GM19397 (cell line): ENCODE data around the gene SNTG2.
"Not testable (repeated sequence)": the region's sequence is repeated elsewhere in the genome, so short reads cannot be mapped to it uniquely, and the experiment has no call there.

Source experiments
- ATAC-seq: cut with Tn5 transposase; IDR thresholded peaks from one replicate; pipeline ENCODE4 v1.9.1; 2021; ENCODE audit warnings: mild to moderate bottlenecking, moderate library complexity; ENCODE audit not compliant: unreplicated experiment

SNTG2 gene

DNA sequence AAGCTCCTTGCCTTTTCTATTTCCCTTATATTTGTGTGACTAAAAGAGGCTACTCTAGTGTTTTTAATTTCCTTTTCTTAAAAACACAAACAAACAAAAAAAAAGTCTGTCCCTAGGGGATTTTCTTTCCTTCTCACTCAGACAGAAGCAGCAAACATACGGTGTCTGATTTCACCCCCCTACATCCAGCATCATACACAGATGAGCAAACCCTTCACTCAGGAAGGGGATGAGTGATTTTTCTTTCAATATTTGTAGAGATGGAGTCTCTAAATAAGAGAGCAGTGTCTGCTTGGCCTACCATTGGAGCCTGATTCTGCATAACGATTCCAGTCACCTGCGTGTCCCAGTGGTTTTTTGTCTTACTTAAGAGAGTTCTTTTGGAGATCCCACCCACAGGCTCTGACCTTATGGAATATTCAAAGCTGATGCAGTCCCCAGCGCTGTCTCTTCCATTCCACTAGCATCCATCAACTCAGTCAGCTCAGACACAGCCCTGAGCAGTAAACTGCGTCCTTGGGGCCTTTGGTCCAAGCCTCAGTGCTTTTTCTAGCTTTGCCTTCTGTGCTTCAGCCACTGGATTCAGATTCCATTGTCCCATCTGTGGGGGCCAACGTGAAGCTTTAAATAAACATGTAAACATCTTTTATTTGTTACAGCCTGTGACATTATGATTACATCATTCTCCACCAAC is 410.1 kb downstream of the SNTG2 start:
- ATAC-seq: no peak

- ATAC-seq: no peak
These were observed 412.7 kb downstream of the SNTG2 start for GRCh38 chr2:1363367-1363766.

DNA sequence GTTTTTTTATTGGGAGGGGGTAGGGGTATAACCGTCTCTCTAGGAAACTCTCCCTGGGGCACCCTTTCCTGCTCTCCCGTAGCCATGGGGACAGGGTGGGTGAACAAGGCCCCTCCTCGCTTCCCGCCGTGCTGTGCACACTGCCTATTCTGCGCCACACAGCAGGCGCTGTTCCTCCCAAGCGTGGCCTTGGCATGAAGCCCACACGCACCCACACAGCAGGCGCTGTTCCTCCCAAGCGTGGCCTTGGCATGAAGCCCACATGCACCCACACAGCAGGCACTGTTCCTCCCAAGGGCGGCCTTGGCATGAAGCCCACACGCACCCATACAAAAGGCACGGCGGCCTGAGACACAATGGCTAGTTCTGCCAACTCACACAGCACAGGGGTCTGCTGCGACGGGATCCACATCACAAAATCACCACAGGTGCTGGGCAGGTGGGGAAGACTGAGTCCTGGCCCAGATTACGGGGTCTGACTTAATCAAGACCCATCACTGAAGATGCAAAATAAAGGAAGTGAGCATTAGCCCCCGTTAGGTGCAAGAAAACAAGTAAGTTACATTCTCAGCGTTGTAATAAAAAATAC is 416.0 kb downstream of the SNTG2 start:
- no peak for ATAC-seq

- ATAC-seq: no peak
These were observed 417.0 kb downstream of the SNTG2 start for GRCh38 chr2:1367601-1368000.

- ATAC-seq: no peak
These were observed 419.3 kb downstream of the SNTG2 start for GRCh38 chr2:1369905-1370304.

- no peak for ATAC-seq
These were observed 419.8 kb downstream of the SNTG2 start for GRCh38 chr2:1370461-1370860.

DNA sequence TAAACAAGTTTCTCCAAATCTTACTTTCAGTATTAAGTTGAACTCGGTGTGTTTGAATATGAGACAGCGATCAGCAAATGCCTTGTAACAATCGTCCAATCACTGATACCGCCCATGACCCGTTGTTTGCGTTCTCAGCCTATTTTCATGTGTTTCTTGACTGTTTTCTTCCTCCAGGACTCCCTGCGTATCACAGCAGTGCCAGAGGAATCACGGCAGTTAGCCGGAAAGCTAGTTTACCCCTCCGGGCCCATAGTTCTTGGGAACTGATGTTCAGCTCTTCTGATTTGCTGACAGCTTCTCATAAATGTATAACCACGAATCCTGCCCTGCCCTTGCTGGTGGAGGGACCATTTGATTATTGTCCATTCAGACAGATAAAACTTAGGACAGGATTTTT is 420.4 kb downstream of the SNTG2 start:
- no peak for ATAC-seq

DNA sequence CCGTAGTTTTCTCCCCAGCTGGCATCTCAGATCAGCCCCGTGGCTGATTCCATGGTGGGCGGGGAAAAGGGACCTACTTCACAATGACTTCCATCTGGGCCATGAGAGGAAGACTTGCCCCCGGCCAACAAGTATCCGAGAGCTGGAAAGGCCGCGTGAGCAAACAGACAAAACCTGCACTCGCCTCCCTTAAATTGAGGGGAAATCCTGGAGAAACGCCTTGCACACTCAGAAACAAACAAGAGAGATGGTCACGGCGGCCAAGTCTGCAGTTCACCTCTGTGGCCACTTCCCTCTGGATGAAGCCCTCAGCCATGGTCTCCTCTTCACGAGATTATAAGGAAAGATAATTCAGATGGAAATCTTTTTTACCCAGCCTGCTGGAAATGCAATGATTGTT is 423.2 kb downstream of the SNTG2 start:
- ATAC-seq: no peak

DNA sequence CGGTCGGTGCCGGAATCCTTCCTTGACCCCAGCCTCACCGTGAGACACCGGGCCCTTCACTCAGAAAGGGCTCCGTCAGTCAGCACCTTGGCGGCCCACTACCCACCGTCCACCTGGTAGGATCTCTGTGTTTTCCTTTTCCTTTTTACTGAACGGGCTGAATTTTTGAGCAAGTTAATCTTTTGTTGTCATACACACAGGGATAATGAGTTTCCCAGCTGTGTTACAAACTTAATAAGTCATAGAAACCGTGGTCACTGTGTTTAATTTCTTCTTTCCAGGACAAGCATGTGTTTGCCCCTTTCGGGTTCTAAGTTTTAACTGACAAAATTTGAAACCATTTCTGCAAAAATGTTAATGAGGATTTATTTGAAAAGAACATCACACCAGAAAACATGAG is 423.6 kb downstream of the SNTG2 start:
- ATAC-seq: no peak

DNA sequence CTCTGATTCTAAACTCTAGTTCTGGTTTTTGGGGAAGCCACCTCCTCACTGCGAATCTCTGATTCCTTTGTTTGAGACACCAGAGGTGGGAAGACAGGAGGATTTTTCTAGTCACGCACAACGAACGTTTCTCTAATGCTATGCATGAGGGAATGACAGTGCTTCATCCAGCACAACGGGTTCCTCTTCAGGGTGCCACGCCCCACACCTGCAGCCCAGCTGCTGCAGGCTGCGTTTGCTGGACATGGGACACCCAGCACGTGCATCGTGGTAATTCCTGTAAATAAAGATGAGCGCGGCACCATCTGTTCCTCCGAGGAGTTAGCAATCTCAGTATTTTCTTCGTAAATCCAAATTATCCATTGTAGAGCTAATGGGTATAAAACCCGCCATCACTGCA is 425.1 kb downstream of the SNTG2 start:
- ATAC-seq: no peak

DNA sequence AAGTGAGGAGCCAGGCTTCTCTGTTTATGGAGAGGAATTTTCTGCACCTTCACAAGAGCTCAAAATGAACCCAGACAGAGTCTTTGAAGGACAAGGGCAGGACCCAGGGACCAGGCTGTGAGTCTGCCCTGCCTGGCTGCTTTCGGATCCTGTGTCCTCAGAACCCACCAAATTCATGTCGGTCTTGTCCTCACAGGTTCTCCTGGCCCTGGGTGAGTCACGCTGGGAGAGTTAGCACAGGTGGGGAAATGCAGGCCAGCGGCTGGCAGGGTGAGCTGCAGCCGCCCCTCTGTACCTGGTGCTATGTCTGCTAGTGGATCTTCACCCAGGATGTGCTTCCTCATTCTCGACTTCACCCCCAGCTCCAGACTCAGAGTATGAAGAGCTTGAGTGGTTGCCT is 426.8 kb downstream of the SNTG2 start:
- no peak for ATAC-seq

GRCh38 chr2:1378456-1379150 is 428.0 kb downstream of the SNTG2 start:
- ATAC-seq: no peak

- no peak for ATAC-seq
These were observed 431.0 kb downstream of the SNTG2 start for GRCh38 chr2:1381644-1382043.

GRCh38 chr2:1387954-1388725 is 437.5 kb downstream of the SNTG2 start:
- ATAC-seq: not testable (repeated sequence)

GRCh38 chr2:1390118-1390517 is 439.5 kb downstream of the SNTG2 start:
- ATAC-seq: not testable (repeated sequence)

- no peak for ATAC-seq
These were observed 442.7 kb downstream of the SNTG2 start for GRCh38 chr2:1393321-1393720.

DNA sequence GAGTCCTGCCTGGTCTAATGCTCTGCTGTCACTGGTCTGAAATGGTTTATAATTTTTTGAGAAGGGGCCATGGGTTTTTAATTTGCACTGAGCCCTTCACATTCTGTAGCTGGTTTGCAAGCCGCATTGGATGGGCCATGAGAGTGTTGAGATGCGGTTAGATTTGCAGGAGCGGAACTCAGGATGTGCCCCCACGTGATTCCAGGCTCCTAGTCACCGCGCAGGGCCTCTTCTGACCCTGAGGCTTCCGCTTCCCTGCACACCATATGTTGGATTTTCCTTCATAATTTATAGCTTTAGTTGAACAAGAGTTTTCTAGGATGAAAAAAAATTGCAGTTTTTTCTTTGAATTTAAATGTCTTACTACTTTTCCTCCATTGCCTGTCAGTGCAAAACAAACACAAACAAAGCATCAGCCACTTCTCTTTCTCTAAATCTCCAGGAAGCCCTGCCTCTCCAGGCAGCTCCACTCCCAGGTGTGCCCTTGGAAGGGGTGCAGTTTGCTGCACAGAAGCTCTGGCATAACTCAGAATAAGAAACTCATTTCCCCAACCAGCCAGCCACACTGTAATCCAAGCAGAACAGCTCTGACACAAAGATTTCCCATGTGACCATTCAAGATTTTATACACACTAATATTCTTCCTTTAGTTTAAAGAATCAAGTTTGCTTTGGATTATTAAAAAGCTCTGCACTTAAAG is 444.2 kb downstream of the SNTG2 start:
- no peak for ATAC-seq

DNA sequence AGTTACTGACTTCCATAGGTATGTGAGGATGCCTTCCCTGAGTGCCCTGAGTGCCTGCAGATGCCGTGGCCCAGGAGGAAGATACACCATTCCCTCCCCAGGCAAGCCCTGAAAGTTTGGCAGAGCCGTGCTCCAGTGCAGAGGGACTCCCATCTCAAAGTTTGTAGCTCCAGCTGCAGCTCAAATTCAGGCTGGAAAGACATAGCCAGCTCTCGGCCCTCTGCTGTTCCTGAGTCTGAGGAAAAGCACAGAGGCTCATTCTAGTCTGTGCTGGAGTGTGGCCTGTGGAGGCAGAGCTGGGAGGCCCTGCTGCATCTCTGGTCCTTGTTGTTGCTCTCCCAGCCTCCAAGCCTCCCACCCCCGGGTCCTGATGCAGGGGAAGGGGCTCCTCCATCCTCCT is 446.7 kb downstream of the SNTG2 start:
- no peak for ATAC-seq

DNA sequence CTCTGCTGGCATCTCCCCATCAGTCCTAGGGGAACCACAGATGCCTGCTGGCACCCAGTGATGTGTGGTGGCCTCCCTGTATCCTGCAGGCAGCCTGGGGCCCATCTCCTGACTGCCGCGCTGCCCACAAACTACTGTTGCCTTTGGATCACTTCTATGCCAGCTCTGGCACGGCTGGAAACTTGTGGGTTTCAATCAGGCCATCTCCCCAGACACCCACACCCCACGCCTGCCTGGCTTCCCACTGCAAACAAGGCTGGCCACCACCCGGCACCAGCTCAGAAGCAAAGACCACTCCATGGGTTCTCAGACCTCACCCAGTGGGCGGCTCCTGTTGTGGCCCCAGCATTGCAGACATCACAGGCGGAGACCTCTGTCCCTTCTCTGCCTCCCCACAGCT is 447.5 kb downstream of the SNTG2 start:
- ATAC-seq: no peak

DNA sequence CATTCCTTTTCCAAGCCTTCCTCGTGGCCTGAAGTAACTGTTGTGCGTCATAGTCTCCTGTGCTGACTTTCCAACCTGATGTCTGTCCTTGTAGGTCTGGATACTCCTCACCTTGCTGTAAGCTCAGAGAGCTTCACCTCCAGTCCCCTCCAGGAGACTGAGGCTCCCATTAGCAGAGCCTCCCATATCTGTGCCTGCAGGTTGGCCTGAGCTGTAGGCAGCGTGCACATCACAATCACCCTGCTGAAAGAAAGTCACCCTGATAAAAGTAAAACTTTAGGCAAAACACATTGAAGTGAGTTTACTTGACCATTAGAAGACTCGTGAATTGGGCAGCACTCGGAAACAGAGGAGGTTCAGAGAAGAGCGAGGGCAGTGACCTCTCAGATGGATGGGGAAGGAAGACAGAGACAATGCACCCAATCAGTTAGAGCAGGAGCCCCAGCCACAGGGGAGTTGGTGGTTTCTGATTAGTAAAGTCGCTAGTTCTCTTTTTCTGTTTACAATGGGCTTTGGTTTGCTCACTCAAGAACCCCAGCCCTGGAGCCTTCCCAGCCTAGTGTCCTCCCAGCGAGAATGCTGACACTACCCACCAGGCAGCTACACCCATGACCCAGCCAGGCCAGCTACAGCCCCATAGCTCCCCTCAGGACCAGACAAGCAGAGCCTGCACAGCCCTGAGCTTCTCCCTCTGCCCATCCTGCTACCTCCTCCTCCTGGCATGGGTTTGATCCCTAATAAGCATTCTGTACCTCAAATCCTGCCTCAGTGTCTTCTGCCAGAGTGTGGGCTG is 450.5 kb downstream of the SNTG2 start:
- no peak for ATAC-seq
